GM12878 (cell line): ENCODE measurements around the gene LIPE. TPM values are rescaled to one million over a fixed set of nuclear protein-coding genes. Genes with fewer than 3 reads are reported as not detected.

ENCODE experiments used
- ATAC-seq: fragments of 200-7000 bp; cut with Tn5 transposase; 3 replicates; pipeline ENCODE4 v1.9.1; 2020; ENCODE audit warnings: mild to moderate bottlenecking, moderate library complexity
- BruUV-seq: library from RNA; stranded (reverse); fragments of 400-500 nt; replicated peaks from 2 replicates; lab custom pipeline; 2021; lab: Mats Ljungman, UMichigan
- CTCF ChIA-PET: fragments of 300-600 bp; sonication (Branson Sonifier 250); formaldehyde crosslinking; extraction: SDS; loops from one replicate; lab custom pipeline; 2021; ENCODE audit warnings: inconsistent platforms; lab: Yijun Ruan, JAX
- POLR2A ChIA-PET: fragments of 350-600 bp; formaldehyde crosslinking; extraction: SDS; loops from one replicate; lab custom pipeline; 2021; ENCODE audit warnings: inconsistent platforms; lab: Charles Lee
- RAD21 ChIA-PET: fragments of 300-600 bp; sonication (Branson Sonifier 250); formaldehyde crosslinking; loops from one replicate; lab custom pipeline; 2023; ENCODE audit warnings: antibody characterized with exemption; ENCODE audit not compliant: unreplicated experiment; lab: Charles Lee
- SMC1A ChIA-PET: fragments of 300-600 bp; sonication (Branson Sonifier 250); formaldehyde crosslinking; loops from one replicate; lab custom pipeline; 2023; ENCODE audit not compliant: unreplicated experiment, uncharacterized antibody; lab: Charles Lee
- DNase-seq: peaks from one replicate; pipeline ENCODE4 v3.0.0-alpha.2; 2011; ENCODE audit warnings: low read depth, low spot score
- FAIRE-seq: peaks from 3 replicates; lab custom pipeline; 2011; peaks lifted over from hg19 to GRCh38; lab: Jason Lieb, UNC
- H2AFZ ChIP-seq: 2 replicates; pipeline ENCODE4 v1.6.0; 2011; ENCODE audit warnings: low read depth, low read length, control low read depth; ENCODE audit not compliant: control insufficient read depth
- H3K27ac ChIP-seq: 2 replicates; pipeline ENCODE4 v1.5.1; 2011; ENCODE audit warnings: control low read depth; ENCODE audit not compliant: control insufficient read depth, insufficient read depth
- H3K27me3 ChIP-seq, 2 experiments: replicated peaks in 1 of 2; 2 replicates each; pipeline versions ENCODE4 v1.6.0 to v1.6.1; 2011; ENCODE audit warnings: low read length in 1 of 2; ENCODE audit not compliant: control insufficient read depth in 2 of 2, insufficient read depth in 2 of 2
- H3K36me3 ChIP-seq, 2 experiments: 2 replicates each; pipeline ENCODE4 v1.5.1; 2011; ENCODE audit warnings: low read length in 1 of 2; ENCODE audit not compliant: control insufficient read depth in 2 of 2, insufficient read depth in 2 of 2
- H3K4me1 ChIP-seq: 2 replicates; pipeline ENCODE4 v1.6.1; 2011; ENCODE audit warnings: mild to moderate bottlenecking, low read length, moderate library complexity, mixed read lengths; ENCODE audit not compliant: control insufficient read depth, insufficient read depth
- H3K4me2 ChIP-seq: 2 replicates; pipeline ENCODE4 v1.6.0; 2011; ENCODE audit warnings: control low read depth; ENCODE audit not compliant: control insufficient read depth, insufficient read depth
- H3K4me3 ChIP-seq: fragments of 200-600 bp; sonication (generic); 2 replicates; pipeline ENCODE4 v1.5.1; 2016
- H3K79me2 ChIP-seq: 2 replicates; pipeline ENCODE4 v1.6.0; 2011; ENCODE audit warnings: low read length; ENCODE audit not compliant: control insufficient read depth, insufficient read depth
- H3K9ac ChIP-seq: 2 replicates; pipeline ENCODE4 v1.8.0; 2011; ENCODE audit warnings: low read length, control low read depth, mixed read lengths; ENCODE audit not compliant: control insufficient read depth, insufficient read depth
- H3K9me3 ChIP-seq: replicated peaks from 3 replicates; pipeline ENCODE4 v1.5.1; 2011; ENCODE audit warnings: mild to moderate bottlenecking, low read length; ENCODE audit not compliant: control insufficient read depth, insufficient read depth
- H4K20me1 ChIP-seq: 2 replicates; pipeline ENCODE4 v1.6.0; 2011; ENCODE audit not compliant: control insufficient read depth, insufficient read depth
- DPF2 ChIP-seq: fragments of 450-650 bp; IDR thresholded peaks from 2 replicates; pipeline ENCODE4 v1.6.1; 2017; ENCODE audit warnings: mild to moderate bottlenecking
- FOS ChIP-seq: IDR thresholded peaks from 3 replicates; pipeline ENCODE4 v1.6.1; 2011; ENCODE audit warnings: borderline replicate concordance; ENCODE audit not compliant: insufficient read length; ENCODE audit errors: extremely low read depth
- GATAD2B ChIP-seq: fragments of 450-650 bp; conservative IDR thresholded peaks from 2 replicates; pipeline ENCODE4 v1.6.1; 2017; ENCODE audit warnings: low read depth, mild to moderate bottlenecking, moderate library complexity
- MAX ChIP-seq: IDR thresholded peaks from 2 replicates; pipeline ENCODE4 v1.6.1; 2012; ENCODE audit warnings: low read depth, low read length, improper control_type of control experiment
- NR2C2 ChIP-seq: IDR thresholded peaks from 2 replicates; pipeline ENCODE4 v1.6.1; 2011; ENCODE audit warnings: borderline replicate concordance, low read depth; ENCODE audit not compliant: control insufficient read depth, insufficient read length
- RCOR1 ChIP-seq: conservative IDR thresholded peaks from 2 replicates; pipeline ENCODE4 v1.6.1; 2012; ENCODE audit warnings: low read depth, low read length, improper control_type of control experiment
- SIX5 ChIP-seq: IDR thresholded peaks from 2 replicates; pipeline ENCODE4 v1.6.1; 2011; ENCODE audit warnings: mild to moderate bottlenecking, low read depth, low read length, moderate library complexity; ENCODE audit not compliant: severe bottlenecking
- SMAD1 ChIP-seq: fragments of 450-650 bp; IDR thresholded peaks from 2 replicates; pipeline ENCODE4 v1.6.1; 2018; ENCODE audit warnings: mild to moderate bottlenecking, low read depth; ENCODE audit not compliant: partially characterized antibody
- SPI1 ChIP-seq: IDR thresholded peaks from 2 replicates; pipeline ENCODE4 v1.6.1; 2011; ENCODE audit warnings: low read depth, mild to moderate bottlenecking, low read length, moderate library complexity, borderline replicate concordance; ENCODE audit not compliant: insufficient read depth
- WGBS: methylation state at CpG from one replicate; pipeline ENCODE4 v1.1.6; 2016; ENCODE audit warnings: low lambda C conversion rate; ENCODE audit not compliant: insufficient replicate concordance, insufficient coverage; ENCODE audit errors: missing lambda C conversion rate; 5-methylcytosine and 5-hydroxymethylcytosine counted together
- in situ Hi-C: fragments of 300-500 bp; cut with MboI; formaldehyde crosslinking; loops from 9 replicates; pipeline ENCODE4 v1.14.3; 2018; ENCODE audit warnings: mixed read lengths
- intact Hi-C: fragments of 100-400 bp; cut with micrococcal nuclease; formaldehyde crosslinking; loops from one replicate; pipeline ENCODE4 v1.14.2; 2022; ENCODE audit not compliant: unreplicated experiment
- polyA plus RNA-seq, 11 experiments: library from polyadenylated mRNA; depleted of rRNA in 4 of 11; unstranded in 6 of 11; stranded (reverse) in 5 of 11; fragments of >200 nt; fragmentation: Nextera tagmentation in 4 of 11; fragmentation: Illumina TruSeq in 1 of 11; extraction: Ambion mirVana in 4 of 11; extraction: Trizol in 1 of 11; gene quantifications; 1 replicate in 1 of 11; 2 replicates in 10 of 11; pipeline versions ENCODE4 v1.2.1 to v1.2.3, GENCODE V29; 2011 to 2016; ENCODE audit warnings: inconsistent platforms in 2 of 11, missing spikeins in 2 of 11, low read depth in 1 of 11
- total RNA-seq, 4 experiments: library from RNA; depleted of rRNA in 3 of 4; stranded (reverse); fragments of >200 nt in 3 of 4; fragmentation: Illumina TruSeq in 1 of 4; extraction: Trizol in 1 of 4; gene quantifications; 2 replicates each; pipeline versions ENCODE4 v1.2.1 to v1.2.3, GENCODE V29; 2013 to 2021
- TF ChIP-seq, protein P1 (sequence below): fragments of 450-650 bp; conservative IDR thresholded peaks from 2 replicates; pipeline ENCODE4 v1.6.1; 2017; ENCODE audit warnings: mild to moderate bottlenecking, moderate library complexity
- TF ChIP-seq, protein P2 (sequence below): IDR thresholded peaks from 2 replicates; pipeline ENCODE4 v1.6.1; 2012; ENCODE audit warnings: mild to moderate bottlenecking, low read depth, low read length
- TF ChIP-seq, protein P3 (sequence below): fragments of 450-650 bp; IDR thresholded peaks from 2 replicates; pipeline ENCODE4 v1.6.1; 2017; ENCODE audit warnings: mild to moderate bottlenecking

LIPE gene
- total and polyA plus RNA-seq, 10 of the 15 experiments (the other 5 are each of a cell fraction or from before 2014, with no cell fraction given): 0.02 to 33.3 (median 9.5) TPM

GRCh38 chr19:42400404-42400803 is 26.8 kb downstream of the LIPE start:
- ChIA-PET SMC1A (interaction anchor here (1.0 to 1.8 kb wide), 5 partner anchors 15 to 268 kb away, joined by 3 to 5 read pairs (median 3); no protein-coding TSS in a partner anchor), RAD21 (interaction anchor here (0.6 to 1.3 kb wide), 6 partner anchors 23 to 119 kb away, joined by 3 to 4 read pairs (median 3); no protein-coding TSS in a partner anchor), CTCF (interaction anchor here (0.8 to 4.9 kb wide), 18 partner anchors 8 to 300 kb away, joined by 3 to 22 read pairs (median 4); no protein-coding TSS in a partner anchor), POLR2A (interaction anchor here (1.7 kb wide), 1 partner anchor 23 kb away, joined by 4 read pairs; no protein-coding TSS in a partner anchor)
- no peaks in the 10 kb centered on the region for H4K20me1 ChIP-seq
- H3K9ac ChIP-seq: no peak overlapping the region
- ATAC-seq (no peak), DNase-seq (no peak), FAIRE-seq (no peak)
- H3K4me1 ChIP-seq: peaks cover 8% of the 10 kb centered on the region
- WGBS: 0% methylated on average over 1 of the region's 1 CpG
- H3K27ac ChIP-seq: no peak overlapping the region
- H2AFZ ChIP-seq: no peak overlapping the region
- no peak overlapping the region for H3K4me3 ChIP-seq
- H3K9me3 ChIP-seq: no peaks in the 10 kb centered on the region
- H3K36me3 ChIP-seq: peaks cover 0 to 5% of the 10 kb centered on the region in 2 experiments; a peak in 3 of 4 replicates
- BruUV-seq: no TSS peak
- H3K79me2 ChIP-seq: peaks cover 5% of the 10 kb centered on the region
- no peaks in the 10 kb centered on the region for H3K27me3 ChIP-seq
- intact Hi-C loops: no loop called here
- in situ Hi-C loops: no loop called here
- no peak overlapping the region for H3K4me2 ChIP-seq
- no peak for TF ChIP-seq NR2C2
- no peak for TF ChIP-seq SPI1
- no peak for TF ChIP-seq MAX
- TF ChIP-seq FOS: no peak
- TF ChIP-seq DPF2: no peak
- TF ChIP-seq SMAD1: no peak
- no peak for TF ChIP-seq SIX5
- no peak for TF ChIP-seq RCOR1
- TF ChIP-seq, protein P1, sequence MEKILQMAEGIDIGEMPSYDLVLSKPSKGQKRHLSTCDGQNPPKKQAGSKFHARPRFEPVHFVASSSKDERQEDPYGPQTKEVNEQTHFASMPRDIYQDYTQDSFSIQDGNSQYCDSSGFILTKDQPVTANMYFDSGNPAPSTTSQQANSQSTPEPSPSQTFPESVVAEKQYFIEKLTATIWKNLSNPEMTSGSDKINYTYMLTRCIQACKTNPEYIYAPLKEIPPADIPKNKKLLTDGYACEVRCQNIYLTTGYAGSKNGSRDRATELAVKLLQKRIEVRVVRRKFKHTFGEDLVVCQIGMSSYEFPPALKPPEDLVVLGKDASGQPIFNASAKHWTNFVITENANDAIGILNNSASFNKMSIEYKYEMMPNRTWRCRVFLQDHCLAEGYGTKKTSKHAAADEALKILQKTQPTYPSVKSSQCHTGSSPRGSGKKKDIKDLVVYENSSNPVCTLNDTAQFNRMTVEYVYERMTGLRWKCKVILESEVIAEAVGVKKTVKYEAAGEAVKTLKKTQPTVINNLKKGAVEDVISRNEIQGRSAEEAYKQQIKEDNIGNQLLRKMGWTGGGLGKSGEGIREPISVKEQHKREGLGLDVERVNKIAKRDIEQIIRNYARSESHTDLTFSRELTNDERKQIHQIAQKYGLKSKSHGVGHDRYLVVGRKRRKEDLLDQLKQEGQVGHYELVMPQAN: no peak
- TF ChIP-seq, protein P2, sequence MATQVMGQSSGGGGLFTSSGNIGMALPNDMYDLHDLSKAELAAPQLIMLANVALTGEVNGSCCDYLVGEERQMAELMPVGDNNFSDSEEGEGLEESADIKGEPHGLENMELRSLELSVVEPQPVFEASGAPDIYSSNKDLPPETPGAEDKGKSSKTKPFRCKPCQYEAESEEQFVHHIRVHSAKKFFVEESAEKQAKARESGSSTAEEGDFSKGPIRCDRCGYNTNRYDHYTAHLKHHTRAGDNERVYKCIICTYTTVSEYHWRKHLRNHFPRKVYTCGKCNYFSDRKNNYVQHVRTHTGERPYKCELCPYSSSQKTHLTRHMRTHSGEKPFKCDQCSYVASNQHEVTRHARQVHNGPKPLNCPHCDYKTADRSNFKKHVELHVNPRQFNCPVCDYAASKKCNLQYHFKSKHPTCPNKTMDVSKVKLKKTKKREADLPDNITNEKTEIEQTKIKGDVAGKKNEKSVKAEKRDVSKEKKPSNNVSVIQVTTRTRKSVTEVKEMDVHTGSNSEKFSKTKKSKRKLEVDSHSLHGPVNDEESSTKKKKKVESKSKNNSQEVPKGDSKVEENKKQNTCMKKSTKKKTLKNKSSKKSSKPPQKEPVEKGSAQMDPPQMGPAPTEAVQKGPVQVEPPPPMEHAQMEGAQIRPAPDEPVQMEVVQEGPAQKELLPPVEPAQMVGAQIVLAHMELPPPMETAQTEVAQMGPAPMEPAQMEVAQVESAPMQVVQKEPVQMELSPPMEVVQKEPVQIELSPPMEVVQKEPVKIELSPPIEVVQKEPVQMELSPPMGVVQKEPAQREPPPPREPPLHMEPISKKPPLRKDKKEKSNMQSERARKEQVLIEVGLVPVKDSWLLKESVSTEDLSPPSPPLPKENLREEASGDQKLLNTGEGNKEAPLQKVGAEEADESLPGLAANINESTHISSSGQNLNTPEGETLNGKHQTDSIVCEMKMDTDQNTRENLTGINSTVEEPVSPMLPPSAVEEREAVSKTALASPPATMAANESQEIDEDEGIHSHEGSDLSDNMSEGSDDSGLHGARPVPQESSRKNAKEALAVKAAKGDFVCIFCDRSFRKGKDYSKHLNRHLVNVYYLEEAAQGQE: no peak
- TF ChIP-seq GATAD2B: no peak
- TF ChIP-seq, protein P3, sequence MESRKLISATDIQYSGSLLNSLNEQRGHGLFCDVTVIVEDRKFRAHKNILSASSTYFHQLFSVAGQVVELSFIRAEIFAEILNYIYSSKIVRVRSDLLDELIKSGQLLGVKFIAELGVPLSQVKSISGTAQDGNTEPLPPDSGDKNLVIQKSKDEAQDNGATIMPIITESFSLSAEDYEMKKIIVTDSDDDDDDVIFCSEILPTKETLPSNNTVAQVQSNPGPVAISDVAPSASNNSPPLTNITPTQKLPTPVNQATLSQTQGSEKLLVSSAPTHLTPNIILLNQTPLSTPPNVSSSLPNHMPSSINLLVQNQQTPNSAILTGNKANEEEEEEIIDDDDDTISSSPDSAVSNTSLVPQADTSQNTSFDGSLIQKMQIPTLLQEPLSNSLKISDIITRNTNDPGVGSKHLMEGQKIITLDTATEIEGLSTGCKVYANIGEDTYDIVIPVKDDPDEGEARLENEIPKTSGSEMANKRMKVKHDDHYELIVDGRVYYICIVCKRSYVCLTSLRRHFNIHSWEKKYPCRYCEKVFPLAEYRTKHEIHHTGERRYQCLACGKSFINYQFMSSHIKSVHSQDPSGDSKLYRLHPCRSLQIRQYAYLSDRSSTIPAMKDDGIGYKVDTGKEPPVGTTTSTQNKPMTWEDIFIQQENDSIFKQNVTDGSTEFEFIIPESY: no peak
